GM12878 (cell line): ENCODE data around the gene FMNL2. TPM values are rescaled to one million over a fixed set of nuclear protein-coding genes. Genes with fewer than 3 reads are reported as not detected.
A peak's percentile ranks its signal among the peaks of the same experiment; 100 is the strongest.

Experiments
- ATAC-seq: fragments of 200-7000 bp; cut with Tn5 transposase; 3 replicates; pipeline ENCODE4 v1.9.1; 2020; ENCODE audit warnings: mild to moderate bottlenecking, moderate library complexity
- BruUV-seq: library from RNA; stranded (reverse); fragments of 400-500 nt; replicated peaks from 2 replicates; lab custom pipeline; 2021; lab: Mats Ljungman, UMichigan
- CTCF ChIA-PET: fragments of 300-600 bp; sonication (Branson Sonifier 250); formaldehyde crosslinking; extraction: SDS; loops from one replicate; lab custom pipeline; 2021; ENCODE audit warnings: inconsistent platforms; lab: Yijun Ruan, JAX
- POLR2A ChIA-PET: fragments of 350-600 bp; formaldehyde crosslinking; extraction: SDS; loops from one replicate; lab custom pipeline; 2021; ENCODE audit warnings: inconsistent platforms; lab: Charles Lee
- RAD21 ChIA-PET: fragments of 300-600 bp; sonication (Branson Sonifier 250); formaldehyde crosslinking; loops from one replicate; lab custom pipeline; 2023; ENCODE audit warnings: antibody characterized with exemption; ENCODE audit not compliant: unreplicated experiment; lab: Charles Lee
- SMC1A ChIA-PET: fragments of 300-600 bp; sonication (Branson Sonifier 250); formaldehyde crosslinking; loops from one replicate; lab custom pipeline; 2023; ENCODE audit not compliant: unreplicated experiment, uncharacterized antibody; lab: Charles Lee
- DNase-seq: peaks from one replicate; pipeline ENCODE4 v3.0.0-alpha.2; 2011; ENCODE audit warnings: low read depth, low spot score
- FAIRE-seq: peaks from 3 replicates; lab custom pipeline; 2011; peaks lifted over from hg19 to GRCh38; lab: Jason Lieb, UNC
- H2AFZ ChIP-seq: 2 replicates; pipeline ENCODE4 v1.6.0; 2011; ENCODE audit warnings: low read depth, low read length, control low read depth; ENCODE audit not compliant: control insufficient read depth
- H3K27ac ChIP-seq: 2 replicates; pipeline ENCODE4 v1.5.1; 2011; ENCODE audit warnings: control low read depth; ENCODE audit not compliant: control insufficient read depth, insufficient read depth
- H3K27me3 ChIP-seq, 2 experiments: replicated peaks in 1 of 2; 2 replicates each; pipeline versions ENCODE4 v1.6.0 to v1.6.1; 2011; ENCODE audit warnings: low read length in 1 of 2; ENCODE audit not compliant: control insufficient read depth in 2 of 2, insufficient read depth in 2 of 2
- H3K36me3 ChIP-seq, 2 experiments: 2 replicates each; pipeline ENCODE4 v1.5.1; 2011; ENCODE audit warnings: low read length in 1 of 2; ENCODE audit not compliant: control insufficient read depth in 2 of 2, insufficient read depth in 2 of 2
- H3K4me1 ChIP-seq: 2 replicates; pipeline ENCODE4 v1.6.1; 2011; ENCODE audit warnings: mild to moderate bottlenecking, low read length, moderate library complexity, mixed read lengths; ENCODE audit not compliant: control insufficient read depth, insufficient read depth
- H3K4me2 ChIP-seq: 2 replicates; pipeline ENCODE4 v1.6.0; 2011; ENCODE audit warnings: control low read depth; ENCODE audit not compliant: control insufficient read depth, insufficient read depth
- H3K4me3 ChIP-seq: fragments of 200-600 bp; sonication (generic); 2 replicates; pipeline ENCODE4 v1.5.1; 2016
- H3K79me2 ChIP-seq: 2 replicates; pipeline ENCODE4 v1.6.0; 2011; ENCODE audit warnings: low read length; ENCODE audit not compliant: control insufficient read depth, insufficient read depth
- H3K9ac ChIP-seq: 2 replicates; pipeline ENCODE4 v1.8.0; 2011; ENCODE audit warnings: low read length, control low read depth, mixed read lengths; ENCODE audit not compliant: control insufficient read depth, insufficient read depth
- H3K9me3 ChIP-seq: replicated peaks from 3 replicates; pipeline ENCODE4 v1.5.1; 2011; ENCODE audit warnings: mild to moderate bottlenecking, low read length; ENCODE audit not compliant: control insufficient read depth, insufficient read depth
- H4K20me1 ChIP-seq: 2 replicates; pipeline ENCODE4 v1.6.0; 2011; ENCODE audit not compliant: control insufficient read depth, insufficient read depth
- ASH2L ChIP-seq: fragments of 300-600, 200-600 bp; sonication (generic); IDR thresholded peaks from 2 replicates; pipeline ENCODE4 v1.6.1; 2017; ENCODE audit warnings: low read depth, mild to moderate bottlenecking, borderline replicate concordance
- BHLHE40 ChIP-seq, 2 experiments: fragments of 450-650 bp in 1 of 2; IDR thresholded peaks; 2 replicates each; pipeline ENCODE4 v1.6.1; 2011 to 2017; ENCODE audit warnings: low read depth in 2 of 2, borderline replicate concordance in 1 of 2, improper control_type of control experiment in 1 of 2, low read length in 1 of 2, mild to moderate bottlenecking in 1 of 2
- CHD1 ChIP-seq: IDR thresholded peaks from 2 replicates; pipeline ENCODE4 v1.6.1; 2012; ENCODE audit warnings: low read depth, low read length, improper control_type of control experiment
- CREB1 ChIP-seq: IDR thresholded peaks from 2 replicates; pipeline ENCODE4 v1.6.1; 2012; ENCODE audit warnings: low read depth, mild to moderate bottlenecking, inconsistent platforms
- JUNB ChIP-seq: IDR thresholded peaks from 2 replicates; pipeline ENCODE4 v1.6.1; 2016; ENCODE audit warnings: antibody characterized with exemption, mild to moderate bottlenecking
- MEF2B ChIP-seq: fragments of 450-650 bp; IDR thresholded peaks from 2 replicates; pipeline ENCODE4 v1.6.1; 2018; ENCODE audit warnings: mild to moderate bottlenecking, moderate library complexity; ENCODE audit not compliant: partially characterized antibody, poor library complexity, severe bottlenecking
- MLLT1 ChIP-seq: fragments of 450-650 bp; IDR thresholded peaks from 2 replicates; pipeline ENCODE4 v1.6.1; 2016; ENCODE audit warnings: mild to moderate bottlenecking
- RAD51 ChIP-seq: fragments of 450-650 bp; IDR thresholded peaks from 2 replicates; pipeline ENCODE4 v1.6.1; 2016; ENCODE audit warnings: moderate library complexity, mild to moderate bottlenecking, inconsistent platforms
- SMAD1 ChIP-seq: fragments of 450-650 bp; IDR thresholded peaks from 2 replicates; pipeline ENCODE4 v1.6.1; 2018; ENCODE audit warnings: mild to moderate bottlenecking, low read depth; ENCODE audit not compliant: partially characterized antibody
- SPI1 ChIP-seq: IDR thresholded peaks from 2 replicates; pipeline ENCODE4 v1.6.1; 2011; ENCODE audit warnings: low read depth, mild to moderate bottlenecking, low read length, moderate library complexity, borderline replicate concordance; ENCODE audit not compliant: insufficient read depth
- STAT3 ChIP-seq: IDR thresholded peaks from 2 replicates; pipeline ENCODE4 v1.6.1; 2011; ENCODE audit warnings: low read depth, low read length, improper control_type of control experiment
- USF2 ChIP-seq: IDR thresholded peaks from 2 replicates; pipeline ENCODE4 v1.6.1; 2011; ENCODE audit warnings: low read depth, low read length, improper control_type of control experiment, borderline replicate concordance
- WGBS: methylation state at CpG from one replicate; pipeline ENCODE4 v1.1.6; 2016; ENCODE audit warnings: low lambda C conversion rate; ENCODE audit not compliant: insufficient replicate concordance, insufficient coverage; ENCODE audit errors: missing lambda C conversion rate; 5-methylcytosine and 5-hydroxymethylcytosine counted together
- in situ Hi-C: fragments of 300-500 bp; cut with MboI; formaldehyde crosslinking; loops from 9 replicates; pipeline ENCODE4 v1.14.3; 2018; ENCODE audit warnings: mixed read lengths
- intact Hi-C: fragments of 100-400 bp; cut with micrococcal nuclease; formaldehyde crosslinking; loops from one replicate; pipeline ENCODE4 v1.14.2; 2022; ENCODE audit not compliant: unreplicated experiment
- polyA plus RNA-seq, 11 experiments: library from polyadenylated mRNA; depleted of rRNA in 4 of 11; unstranded in 6 of 11; stranded (reverse) in 5 of 11; fragments of >200 nt; fragmentation: Nextera tagmentation in 4 of 11; fragmentation: Illumina TruSeq in 1 of 11; extraction: Ambion mirVana in 4 of 11; extraction: Trizol in 1 of 11; gene quantifications; 1 replicate in 1 of 11; 2 replicates in 10 of 11; pipeline versions ENCODE4 v1.2.1 to v1.2.3, GENCODE V29; 2011 to 2016; ENCODE audit warnings: inconsistent platforms in 2 of 11, missing spikeins in 2 of 11, low read depth in 1 of 11
- total RNA-seq, 4 experiments: library from RNA; depleted of rRNA in 3 of 4; stranded (reverse); fragments of >200 nt in 3 of 4; fragmentation: Illumina TruSeq in 1 of 4; extraction: Trizol in 1 of 4; gene quantifications; 2 replicates each; pipeline versions ENCODE4 v1.2.1 to v1.2.3, GENCODE V29; 2013 to 2021

The FMNL2 gene
- total and polyA plus RNA-seq, 10 of the 15 experiments (the other 5 are each of a cell fraction or from before 2014, with no cell fraction given), result 0.13 to 9.9 (median 0.35) TPM

GRCh38 chr2:152467677-152468410, 132.9 kb downstream of the FMNL2 start:
- in situ Hi-C loops, result no loop called here
- Histone ChIP-seq H3K79me2 (peaks cover 2% of the 10 kb centered on the region), H3K36me3 (no peaks in the 10 kb centered on the region), H3K9ac (no peak overlapping the region), H3K27me3 (no peaks in the 10 kb centered on the region), H3K4me3 (peak overlapping the region; percentile 33; the same call in 1 of the 2 replicates), H3K4me1 (peaks cover 23% of the 10 kb centered on the region), H4K20me1 (no peaks in the 10 kb centered on the region), H3K4me2 (peak overlapping the region; percentile 67; the same call in 1 of the 2 replicates), H3K27ac (peak overlapping the region; percentile 62), H2AFZ (peak overlapping the region; percentile 29), H3K9me3 (no peaks in the 10 kb centered on the region)
- CTCF ChIA-PET, result interaction anchor here (0.5 to 3.3 kb wide), 24 partner anchors 12 to 430 kb away, joined by 3 to 19 read pairs (median 4); partner anchors contain the start of gene FMNL2
- peak; percentile 13 for FAIRE-seq
- intact Hi-C loops, result loop anchor here (5.0 to 10.0 kb wide), 4 partner anchors 131 to 293 kb away; partner anchors contain the start of genes FMNL2 and STAM2
- BruUV-seq, result no TSS peak
- ATAC-seq, result no peak
- peak; percentile 8 for DNase-seq
- SMC1A ChIA-PET, result interaction anchor here (0.7 to 9.4 kb wide), 36 partner anchors 9 to 423 kb away, joined by 3 to 98 read pairs (median 5); partner anchors contain the start of gene STAM2
- TF ChIP-seq ASH2L, result no peak
- TF ChIP-seq SMAD1, result no peak
- TF ChIP-seq SPI1, result no peak
- TF ChIP-seq JUNB, result no peak
- TF ChIP-seq MLLT1, result no peak
- no peak for TF ChIP-seq RAD51
- no peak for TF ChIP-seq USF2
- TF ChIP-seq BHLHE40 (IDR thresholded peaks at IDR 0.05; ENCODE audit: borderline replicate concordance in 1 of 2, low read depth in 2 of 2, low read length in 1 of 2), result no peak
- no peak for TF ChIP-seq STAT3
- no peak for TF ChIP-seq CHD1
- TF ChIP-seq MEF2B, result no peak
- TF ChIP-seq CREB1, result no peak
- POLR2A ChIA-PET, result interaction anchor here (0.6 to 2.2 kb wide), 7 partner anchors 20 to 180 kb away, joined by 3 to 7 read pairs (median 3); no protein-coding TSS in a partner anchor
- RAD21 ChIA-PET, result interaction anchor here (0.8 to 3.7 kb wide), 20 partner anchors 8 to 168 kb away, joined by 3 to 37 read pairs (median 7); no protein-coding TSS in a partner anchor
- WGBS, result 34% methylated on average over 4 of the region's 4 CpGs
